ENCODE results near the gene PELO.

GRCh38 chr5:52831786-52832511 lies 44.2 kb downstream of the PELO start:
- TF ChIP-seq CTCF (IDR thresholded peaks at IDR 0.05) (no peak), POLR2A (IDR thresholded peaks at IDR 0.05) (no peak), POLR2AphosphoS5 (IDR thresholded peaks at IDR 0.05; ENCODE audit: insufficient read depth in 1 of 2, low read depth in 1 of 2) (no peak)
